Right kidney (tissue), 1 donor: ENCODE data around the gene GRID2.

Experiments used
- DNase-seq: peaks from one replicate; pipeline ENCODE4 v3.0.0-alpha.2; 2016

GRID2 gene

DNA sequence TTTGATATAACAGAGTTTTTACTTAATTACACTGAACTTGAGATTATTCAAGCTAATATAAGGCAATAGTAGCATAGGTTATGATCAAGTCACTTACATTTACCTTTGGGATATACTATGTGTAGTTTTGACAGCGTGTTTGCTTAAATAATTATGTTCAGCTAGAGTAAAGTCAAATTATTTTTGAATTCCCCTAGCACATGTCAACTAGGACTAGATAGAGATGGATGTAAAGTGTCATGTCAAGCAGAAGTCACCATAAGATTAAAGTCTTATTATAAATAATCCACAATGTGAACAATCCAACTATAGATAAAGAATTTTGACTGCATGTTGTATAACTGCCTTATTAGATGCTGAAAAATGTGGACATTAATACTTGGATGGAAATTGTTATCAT, 665.2 kb downstream of the GRID2 start:
- DNase-seq: no peak

GRCh38 chr4:92969650-92970379, 666.0 kb downstream of the GRID2 start:
- DNase-seq: no peak

GRCh38 chr4:92970996-92971395, 667.2 kb downstream of the GRID2 start:
- DNase-seq: no peak

- DNase-seq: no peak
Measured at GRCh38 chr4:92988301-92988700, 684.5 kb downstream of the GRID2 start.

DNA sequence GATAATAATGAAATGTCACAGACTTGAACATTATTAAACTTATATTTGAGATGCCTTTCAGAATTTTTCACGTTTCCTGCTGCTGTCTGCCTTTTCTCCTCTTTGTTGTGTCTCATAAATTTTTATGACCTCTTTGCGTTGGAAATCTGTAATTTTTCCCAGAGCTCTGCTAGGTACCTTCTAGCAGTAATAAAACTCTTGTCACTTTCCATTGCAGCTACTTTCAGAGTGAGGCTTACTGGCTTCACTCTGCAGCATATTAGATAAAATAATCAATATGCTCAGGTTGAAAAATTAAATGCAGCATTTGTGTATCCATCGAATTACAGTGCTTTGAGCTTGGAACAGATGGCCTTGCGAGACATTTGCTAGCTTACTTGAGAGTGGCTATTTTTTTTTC, 689.0 kb downstream of the GRID2 start:
- DNase-seq: no peak

- no peak for DNase-seq
Measured at GRCh38 chr4:92994727-92995126, 691.0 kb downstream of the GRID2 start.

GRCh38 chr4:92996533-92996932, 692.8 kb downstream of the GRID2 start:
- no peak for DNase-seq

DNA sequence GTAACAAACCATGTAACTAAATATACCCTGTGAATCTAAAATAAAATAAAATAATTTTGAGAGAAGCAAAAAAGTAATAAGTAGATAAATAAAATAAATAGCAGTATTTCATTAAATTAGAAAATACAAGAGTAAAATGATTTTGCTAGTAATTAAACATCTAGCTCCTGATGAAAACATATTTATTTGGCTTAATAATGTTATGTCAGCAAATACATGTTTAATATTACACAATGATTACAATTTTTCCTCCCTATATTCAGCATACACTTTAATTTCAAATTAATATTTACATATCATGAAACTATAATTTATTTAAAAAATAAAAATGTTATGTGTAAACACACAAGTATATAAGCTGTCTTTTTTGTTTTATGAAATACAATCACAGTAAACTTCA, 697.1 kb downstream of the GRID2 start:
- DNase-seq: no peak

DNA sequence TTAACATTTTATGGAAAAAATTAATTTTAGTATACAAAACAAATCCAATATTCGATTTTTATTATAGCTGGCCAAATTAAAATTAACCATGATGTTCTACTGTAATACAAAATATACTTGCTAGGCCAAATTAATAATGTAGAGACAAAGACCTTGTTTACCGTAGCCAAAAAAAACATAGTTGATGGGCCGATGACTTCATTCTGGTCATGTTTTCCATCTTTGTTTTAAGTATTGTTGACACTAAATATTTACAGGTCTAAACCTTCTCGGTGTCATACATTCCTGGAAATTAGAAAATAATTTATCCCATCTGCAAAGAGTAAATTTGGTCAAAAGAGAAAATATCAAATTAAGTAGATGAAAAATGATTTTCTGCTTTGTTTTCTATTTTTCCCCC, 698.5 kb downstream of the GRID2 start:
- no peak for DNase-seq

DNA sequence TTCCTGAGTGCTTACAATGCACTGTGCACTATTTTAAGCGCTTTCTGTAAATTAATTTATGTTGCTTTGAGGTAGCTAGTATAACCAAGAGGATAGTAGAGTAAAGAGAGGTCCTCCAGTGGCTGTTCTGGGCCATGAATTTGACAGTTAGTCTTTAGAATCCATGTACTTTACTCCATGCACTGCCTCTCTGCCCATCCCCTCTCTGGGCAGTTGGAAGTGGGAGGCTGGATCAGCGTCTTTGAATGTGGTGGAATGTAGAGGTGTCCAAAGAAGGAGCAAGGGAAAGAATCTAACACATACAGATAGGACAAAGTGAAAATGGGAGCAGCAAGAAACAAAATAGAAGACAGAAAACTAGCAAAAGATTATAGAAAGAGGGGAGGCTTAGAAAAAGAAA, 712.6 kb downstream of the GRID2 start:
- DNase-seq: no peak

GRCh38 chr4:93018243-93018642, 714.5 kb downstream of the GRID2 start:
- no peak for DNase-seq

DNA sequence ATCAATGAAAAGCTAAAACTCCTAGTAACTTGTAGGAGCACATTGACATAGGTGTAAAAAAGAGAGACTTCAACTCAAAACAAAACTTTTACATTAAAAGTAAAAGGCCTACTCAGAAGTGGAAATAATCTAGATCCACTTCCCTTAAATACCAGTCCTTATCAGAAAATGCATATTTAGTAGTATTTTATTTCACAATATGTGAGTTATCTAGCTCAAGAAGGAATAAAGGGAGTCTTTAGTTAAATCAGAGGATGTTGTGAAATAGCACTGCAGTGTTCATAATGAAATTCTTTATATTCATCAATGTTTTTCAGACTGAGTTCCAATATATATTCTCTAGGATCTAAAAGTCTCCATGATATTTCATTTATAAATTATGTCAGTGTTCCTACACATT, 715.0 kb downstream of the GRID2 start:
- DNase-seq: no peak

GRCh38 chr4:93029769-93030168, 726.0 kb downstream of the GRID2 start:
- no peak for DNase-seq

- DNase-seq: no peak
Measured at GRCh38 chr4:93030670-93031069, 726.9 kb downstream of the GRID2 start.

DNA sequence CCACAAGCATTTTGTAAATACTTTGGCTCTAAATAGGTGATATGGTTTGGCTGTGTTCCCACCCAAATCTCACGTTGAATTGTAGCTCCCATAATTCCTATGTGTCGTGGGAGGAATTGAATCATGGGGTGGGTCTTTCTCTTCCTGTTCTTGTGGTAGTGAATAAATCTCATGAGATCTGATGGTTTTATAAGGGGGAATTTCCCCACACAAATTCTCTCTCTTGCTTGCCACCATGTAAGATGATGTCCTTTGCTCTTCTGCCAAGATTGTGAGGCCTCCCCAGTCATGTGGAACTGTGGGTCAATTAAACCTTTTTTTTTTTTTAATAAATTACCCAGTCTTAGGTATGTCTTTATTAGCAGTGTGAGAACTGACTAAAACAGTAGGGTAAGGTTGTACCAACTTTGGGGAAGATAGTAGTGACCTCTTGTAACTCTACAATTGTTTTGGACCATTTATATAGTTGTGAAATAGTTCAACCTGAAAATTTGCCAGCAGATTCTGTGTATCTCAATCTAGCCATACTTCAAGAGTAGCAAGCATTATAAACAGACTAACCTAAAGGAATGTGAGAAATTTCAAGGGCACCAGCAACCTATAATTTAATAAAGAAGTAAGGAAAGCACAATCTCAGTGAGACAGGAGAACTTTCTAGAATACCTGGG, 727.8 kb downstream of the GRID2 start:
- DNase-seq: no peak

GRCh38 chr4:93042746-93043145, 739.0 kb downstream of the GRID2 start:
- DNase-seq: no peak

DNA sequence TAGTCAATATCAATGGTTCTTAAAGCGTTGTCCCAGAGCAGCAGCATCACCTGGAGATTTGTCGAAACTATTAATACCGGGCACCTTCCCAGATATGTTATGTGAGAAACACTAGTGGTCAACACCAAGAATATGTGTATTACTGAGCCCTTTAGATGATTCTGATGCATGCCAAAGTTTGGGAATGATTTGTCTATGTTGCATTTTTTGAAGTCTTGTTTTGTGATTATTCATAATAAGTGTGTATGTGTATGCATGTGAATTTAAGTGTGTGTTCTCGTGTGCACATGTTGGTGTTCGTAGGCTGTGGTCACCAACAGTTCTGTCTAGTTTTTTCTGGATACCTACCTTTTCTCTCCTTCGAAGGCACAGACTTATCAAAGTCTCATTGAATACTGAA, 749.4 kb downstream of the GRID2 start:
- DNase-seq: no peak

DNA sequence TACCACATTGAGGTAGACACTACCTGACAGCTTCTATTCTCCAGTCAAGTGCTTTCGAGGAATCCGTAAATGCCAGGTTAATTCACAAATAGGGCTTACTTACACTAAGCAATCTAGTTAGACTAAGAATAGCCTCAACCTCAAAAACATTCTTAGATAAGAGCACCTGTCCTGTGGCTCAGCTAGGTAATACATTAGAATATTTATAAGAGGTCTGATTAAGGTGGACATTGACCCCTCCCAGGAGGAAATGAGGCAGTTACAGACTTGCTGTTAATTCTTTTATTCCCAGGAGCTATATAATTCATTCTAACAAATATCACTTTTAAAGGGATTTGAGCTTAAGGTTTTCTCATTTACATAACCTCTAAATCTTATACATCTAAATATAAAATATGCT, 758.1 kb downstream of the GRID2 start:
- no peak for DNase-seq

DNA sequence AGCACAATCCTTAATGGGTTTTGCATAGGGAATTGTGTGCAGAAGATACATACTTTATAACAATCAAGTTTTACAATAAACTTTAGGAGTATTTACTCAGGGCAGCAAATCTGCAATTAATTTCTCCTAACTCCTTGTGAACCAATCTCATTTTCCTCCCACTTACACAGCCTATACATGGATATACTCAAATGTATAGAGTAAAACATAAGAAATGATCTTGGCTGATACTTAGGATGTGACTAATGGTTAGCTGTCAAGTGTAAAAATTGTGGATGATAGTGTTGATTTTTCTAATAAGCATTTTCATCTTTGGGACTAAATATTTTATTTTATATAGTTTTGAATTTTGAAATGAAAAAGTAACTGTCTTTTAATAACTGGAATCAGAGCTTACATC, 759.6 kb downstream of the GRID2 start:
- DNase-seq: no peak

- DNase-seq: no peak
Measured at GRCh38 chr4:93065790-93066189, 762.0 kb downstream of the GRID2 start.

GRCh38 chr4:93066749-93067148, 763.0 kb downstream of the GRID2 start:
- DNase-seq: no peak

DNA sequence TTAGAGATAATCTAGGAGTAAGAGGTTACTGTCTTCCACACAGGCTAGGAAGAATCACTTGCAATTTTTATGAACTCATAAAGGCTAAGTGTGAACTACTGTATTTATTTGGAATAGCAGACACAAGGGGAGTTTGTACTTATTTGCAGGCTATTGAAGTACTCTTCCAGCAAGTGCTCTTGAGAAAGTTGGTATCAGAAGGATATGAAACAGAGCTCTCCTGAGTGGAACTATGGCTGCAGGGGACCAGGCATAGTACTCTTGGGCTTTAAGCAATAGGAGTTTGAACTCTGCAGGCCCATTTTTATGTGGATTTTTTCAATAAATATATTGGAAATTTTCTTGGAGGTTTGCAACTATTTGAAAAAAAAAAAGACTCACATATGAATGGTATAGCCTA, 768.5 kb downstream of the GRID2 start:
- DNase-seq: no peak

- no peak for DNase-seq
Measured at GRCh38 chr4:93080316-93080715, 776.5 kb downstream of the GRID2 start.

DNA sequence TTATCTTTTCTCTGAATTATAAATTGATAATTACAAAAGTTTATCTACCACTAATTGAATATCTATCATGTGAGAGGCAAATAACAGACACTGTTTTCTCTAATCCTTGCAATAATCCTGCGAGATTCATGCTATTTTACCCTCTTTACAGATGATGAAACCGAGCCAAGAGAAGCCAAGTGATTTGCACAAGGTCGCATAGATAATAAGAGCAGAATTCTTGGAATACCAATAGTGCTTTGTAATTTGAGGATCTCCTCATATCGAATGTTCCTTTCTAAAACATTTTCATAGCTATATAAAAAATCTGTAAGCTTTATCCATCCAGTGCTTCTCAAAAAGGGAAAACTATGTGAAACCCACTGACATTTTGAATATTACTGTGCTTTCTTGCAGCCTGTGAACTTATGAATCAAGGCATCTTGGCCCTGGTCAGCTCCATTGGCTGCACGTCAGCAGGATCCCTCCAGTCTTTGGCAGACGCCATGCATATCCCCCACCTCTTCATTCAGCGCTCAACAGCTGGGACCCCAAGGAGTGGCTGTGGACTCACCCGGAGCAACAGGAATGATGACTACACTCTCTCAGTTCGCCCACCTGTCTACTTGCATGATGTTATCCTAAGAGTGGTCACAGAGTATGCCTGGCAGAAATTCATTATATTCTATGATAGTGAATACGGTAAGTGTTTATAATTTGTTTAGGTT, 781.0 kb downstream of the GRID2 start:
- no peak for DNase-seq
